ENCODE measurements around the gene SPAG6. TPM values are rescaled to one million over a fixed set of nuclear protein-coding genes. Genes with fewer than 3 reads are reported as not detected.
"Not testable (repeated sequence)": the region's sequence is repeated elsewhere in the genome, so short reads cannot be mapped to it uniquely, and the experiment has no call there.

Gene SPAG6
- total RNA-seq, 2 experiments from 2014 or later: not detected

GRCh38 chr10:22338185-22338900 lies 7.0 kb upstream of the SPAG6 start:
- CTCF ChIA-PET: no interaction called here

GRCh38 chr10:22338931-22339330 lies 6.4 kb upstream of the SPAG6 start:
- CTCF ChIA-PET: interaction anchor here (1.4 to 1.6 kb wide), 2 partner anchors 23 to 79 kb away, joined by 3 to 5 read pairs; partner anchors contain the start of gene COMMD3
- POLR2A ChIA-PET: interaction anchor here (2.5 kb wide), 1 partner anchor 98 kb away, joined by 10 read pairs; no protein-coding TSS in a partner anchor

More at GRCh38 chr10:22338185-22338900, 7.0 kb upstream of the SPAG6 start:
- POLR2A ChIA-PET: no interaction called here

- CTCF ChIA-PET: interaction anchor here (0.9 to 1.6 kb wide), 3 partner anchors 24 to 234 kb away, joined by 3 to 5 read pairs (median 3); partner anchors contain the start of gene COMMD3
- POLR2A ChIA-PET: interaction anchor here (0.6 to 2.5 kb wide), 8 partner anchors 15 to 714 kb away, joined by 3 to 10 read pairs (median 4); partner anchors contain the start of gene COMMD3
Observed at GRCh38 chr10:22339761-22340328, 5.5 kb upstream of the SPAG6 start.

GRCh38 chr10:22340329-22341189 lies 4.7 kb upstream of the SPAG6 start:
- POLR2A ChIA-PET: interaction anchor here (0.6 to 2.5 kb wide), 11 partner anchors 16 to 715 kb away, joined by 3 to 10 read pairs (median 4); partner anchors contain the start of genes COMMD3 and DNAJC1

GRCh38 chr10:22341190-22341925 lies 3.9 kb upstream of the SPAG6 start:
- ChIA-PET CTCF (interaction anchor here (0.6 kb wide), 1 partner anchor 794 kb away, joined by 4 read pairs; no protein-coding TSS in a partner anchor), POLR2A (interaction anchor here (0.6 to 2.5 kb wide), 7 partner anchors 17 to 338 kb away, joined by 3 to 10 read pairs (median 3); partner anchors contain the start of gene DNAJC1)

More at GRCh38 chr10:22340329-22341189, 4.7 kb upstream of the SPAG6 start:
- CTCF ChIA-PET: interaction anchor here (0.6 to 1.6 kb wide), 4 partner anchors 25 to 793 kb away, joined by 3 to 5 read pairs (median 4); partner anchors contain the start of gene COMMD3

- POLR2A ChIA-PET: interaction anchor here (0.6 to 1.2 kb wide), 3 partner anchors 21 to 338 kb away, joined by 3 to 10 read pairs (median 3); partner anchors contain the start of gene DNAJC1
- CTCF ChIA-PET: no interaction called here
Observed at GRCh38 chr10:22341926-22342196, 3.4 kb upstream of the SPAG6 start.

GRCh38 chr10:22342421-22342820 lies 2.9 kb upstream of the SPAG6 start:
- ChIA-PET POLR2A (no interaction called here), CTCF (no interaction called here)

GRCh38 chr10:22343731-22344130 lies 1.6 kb upstream of the SPAG6 start:
- CTCF ChIA-PET: interaction anchor here (0.6 to 2.0 kb wide), 2 partner anchors 24 to 398 kb away, joined by 3 to 4 read pairs; no protein-coding TSS in a partner anchor
- POLR2A ChIA-PET: interaction anchor here (1.1 kb wide), 1 partner anchor 9 kb away, joined by 3 read pairs; no protein-coding TSS in a partner anchor

- CTCF ChIA-PET: interaction anchor here (0.6 to 2.0 kb wide), 2 partner anchors 24 to 398 kb away, joined by 3 to 4 read pairs; no protein-coding TSS in a partner anchor
Observed at GRCh38 chr10:22344249-22344648, 1.0 kb upstream of the SPAG6 start.

GRCh38 chr10:22344781-22345300 lies 455 bp upstream of the SPAG6 start:
- CTCF ChIA-PET: interaction anchor here (2.0 kb wide), 1 partner anchor 25 kb away, joined by 4 read pairs; no protein-coding TSS in a partner anchor
- POLR2A ChIA-PET: no interaction called here

More at GRCh38 chr10:22344249-22344648, 1.0 kb upstream of the SPAG6 start:
- POLR2A ChIA-PET: interaction anchor here (1.1 kb wide), 1 partner anchor 9 kb away, joined by 3 read pairs; no protein-coding TSS in a partner anchor

- CTCF ChIA-PET: no interaction called here
- POLR2A ChIA-PET: no interaction called here
Observed at GRCh38 chr10:22346096-22346661, 883 bp downstream of the SPAG6 start.

- POLR2A ChIA-PET: no interaction called here
- CTCF ChIA-PET: no interaction called here
Observed at GRCh38 chr10:22349755-22350154, 4.5 kb downstream of the SPAG6 start.

GRCh38 chr10:22351131-22351703 lies 5.9 kb downstream of the SPAG6 start:
- POLR2A ChIA-PET: no interaction called here
- CTCF ChIA-PET: no interaction called here

GRCh38 chr10:22356324-22356873 lies 11.1 kb downstream of the SPAG6 start:
- CTCF ChIA-PET: no interaction called here
- POLR2A ChIA-PET: no interaction called here

- POLR2A ChIA-PET, CTCF ChIA-PET: not testable (repeated sequence)
Observed at GRCh38 chr10:22357770-22358169, 12.5 kb downstream of the SPAG6 start.

GRCh38 chr10:22363305-22363704 lies 18.0 kb downstream of the SPAG6 start:
- ChIA-PET CTCF (interaction anchor here (1.7 kb wide), 1 partner anchor 22 kb away, joined by 4 read pairs; no protein-coding TSS in a partner anchor), POLR2A (no interaction called here)

GRCh38 chr10:22364407-22365140 lies 19.3 kb downstream of the SPAG6 start:
- CTCF ChIA-PET: no interaction called here

More at GRCh38 chr10:22364407-22365140, 19.3 kb downstream of the SPAG6 start:
- POLR2A ChIA-PET: no interaction called here

Measured in activated CD8-positive, alpha-beta memory T cell treated with anti-CD3 and anti-CD28 coated beads for 36 hours (primary cell).